Measurements from ENCODE around the gene SORCS2.

Gene SORCS2

GRCh38 chr4:7737268-7737645 lies 544.9 kb downstream of the SORCS2 start:
- TF ChIP-seq CTCF (IDR thresholded peaks at IDR 0.05; ENCODE audit: extremely low read depth, missing control alignments), result no peak
- no peak for DNase-seq (ENCODE audit: low spot score)

- DNase-seq (ENCODE audit: low spot score), result no peak
- no peak for TF ChIP-seq CTCF (IDR thresholded peaks at IDR 0.05; ENCODE audit: extremely low read depth, missing control alignments)
These were observed 545.6 kb downstream of the SORCS2 start for GRCh38 chr4:7737752-7738457.

- TF ChIP-seq CTCF (IDR thresholded peaks at IDR 0.05; ENCODE audit: extremely low read depth, missing control alignments), result no peak
- DNase-seq (ENCODE audit: low spot score), result no peak
These were observed 546.2 kb downstream of the SORCS2 start for GRCh38 chr4:7738458-7739076.

- no peak for DNase-seq (ENCODE audit: low spot score)
- TF ChIP-seq CTCF (IDR thresholded peaks at IDR 0.05; ENCODE audit: extremely low read depth, missing control alignments), result no peak
These were observed 547.0 kb downstream of the SORCS2 start for GRCh38 chr4:7739077-7739917.

- DNase-seq (ENCODE audit: low spot score), result no peak
- no peak for TF ChIP-seq CTCF (IDR thresholded peaks at IDR 0.05; ENCODE audit: extremely low read depth, missing control alignments)
These were observed 547.9 kb downstream of the SORCS2 start for GRCh38 chr4:7739918-7740865.

GRCh38 chr4:7740866-7741525 lies 548.7 kb downstream of the SORCS2 start:
- no peak for DNase-seq (ENCODE audit: low spot score)
- no peak for TF ChIP-seq CTCF (IDR thresholded peaks at IDR 0.05; ENCODE audit: extremely low read depth, missing control alignments)

All from GM20000 (cell line).